Epidermal melanocyte (primary cell): ENCODE data around the gene LRRC17.

Source experiments
- DNase-seq: peaks from one replicate; pipeline ENCODE4 v3.0.0; 2011; ENCODE audit warnings: low spot score; ENCODE audit not compliant: insufficient read length

The LRRC17 gene

DNA sequence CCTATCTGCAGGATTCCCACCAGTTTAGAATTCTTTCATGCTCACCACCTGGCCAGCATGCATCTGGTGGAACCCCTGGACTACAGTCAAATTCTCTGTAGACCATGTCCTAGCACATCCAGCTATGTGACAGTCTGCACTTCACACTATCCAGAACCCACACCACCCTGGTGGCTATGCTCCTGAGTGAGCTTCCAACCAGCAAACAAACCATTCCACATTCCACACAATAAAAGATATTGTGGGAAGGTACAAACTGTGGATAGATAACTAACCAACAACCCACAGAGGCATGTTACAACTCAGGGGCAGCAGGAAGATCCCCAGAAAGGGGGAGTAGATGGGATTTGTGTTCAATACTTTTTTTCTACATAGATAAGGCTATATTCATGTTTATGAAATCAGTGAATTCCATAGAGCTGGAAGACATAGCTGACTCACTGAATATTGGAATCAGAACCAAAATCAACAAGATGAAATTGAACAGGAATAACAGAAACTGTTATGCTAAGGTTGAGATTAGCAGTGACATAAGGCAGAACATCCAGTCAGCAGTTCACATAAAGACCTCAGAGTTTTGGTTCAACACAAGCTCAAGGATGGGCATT, 72.5 kb downstream of the LRRC17 start:
- DNase-seq: no peak

DNA sequence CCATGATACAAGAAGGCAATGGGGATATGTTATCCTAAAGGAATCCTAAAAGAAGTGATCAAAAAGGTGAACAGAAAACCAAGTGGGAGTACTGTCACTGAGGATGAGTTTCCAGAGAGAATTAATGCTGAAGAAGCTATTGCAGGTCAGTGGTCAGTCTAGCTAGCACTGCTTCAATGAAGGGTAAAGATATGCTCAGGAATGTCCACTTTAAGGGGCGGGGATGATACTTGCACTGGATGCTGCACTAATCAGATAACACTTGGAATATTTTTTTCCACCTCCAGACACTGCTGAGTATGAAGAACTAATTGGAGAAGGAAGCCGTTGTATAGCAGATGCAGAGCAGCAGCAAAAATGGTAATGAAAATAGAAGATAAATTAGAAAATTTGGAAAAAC, 75.3 kb downstream of the LRRC17 start:
- DNase-seq: no peak

DNA sequence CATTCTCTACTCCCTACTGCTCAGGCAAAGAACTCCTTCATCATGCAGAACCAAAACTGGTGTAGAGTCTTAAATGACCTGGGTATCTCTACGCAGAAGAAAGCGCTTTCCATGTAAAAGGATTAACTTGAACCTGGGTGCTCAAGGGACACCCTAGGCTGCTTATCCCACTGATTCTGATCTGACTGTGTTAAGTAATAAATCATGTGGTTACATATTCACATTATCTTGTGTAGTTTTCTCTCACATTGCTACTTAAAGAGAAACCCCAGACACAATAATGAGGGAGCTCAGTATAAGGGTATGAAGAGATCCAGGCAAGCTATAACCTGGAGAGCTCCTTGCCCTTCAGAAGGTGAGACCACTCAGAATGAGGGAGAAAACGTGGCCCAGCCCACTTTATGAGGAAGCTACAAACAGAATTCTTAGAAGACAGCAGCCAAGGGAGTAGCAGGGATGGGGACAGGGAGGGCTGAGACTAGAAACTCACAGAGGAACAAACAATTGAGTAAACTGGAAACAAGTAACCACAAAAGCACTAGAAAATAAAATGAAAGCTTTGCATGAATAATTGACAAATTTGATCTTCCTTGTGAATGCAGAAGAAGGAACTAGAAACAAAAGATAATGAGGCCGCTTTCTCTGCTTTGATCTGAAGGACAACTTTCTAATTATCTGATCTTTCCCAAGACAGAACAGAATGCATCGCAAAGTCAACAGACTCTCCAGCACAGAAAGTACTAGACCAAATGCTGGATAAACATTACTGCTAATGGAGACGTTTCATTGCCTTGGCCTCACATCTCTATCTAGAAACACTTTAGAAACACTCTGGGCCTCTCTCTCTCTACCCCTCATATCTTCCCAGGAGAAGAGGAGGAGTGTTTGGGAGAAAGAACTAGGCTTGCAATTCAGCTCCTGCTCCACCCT, 76.1 kb downstream of the LRRC17 start:
- no peak for DNase-seq

DNA sequence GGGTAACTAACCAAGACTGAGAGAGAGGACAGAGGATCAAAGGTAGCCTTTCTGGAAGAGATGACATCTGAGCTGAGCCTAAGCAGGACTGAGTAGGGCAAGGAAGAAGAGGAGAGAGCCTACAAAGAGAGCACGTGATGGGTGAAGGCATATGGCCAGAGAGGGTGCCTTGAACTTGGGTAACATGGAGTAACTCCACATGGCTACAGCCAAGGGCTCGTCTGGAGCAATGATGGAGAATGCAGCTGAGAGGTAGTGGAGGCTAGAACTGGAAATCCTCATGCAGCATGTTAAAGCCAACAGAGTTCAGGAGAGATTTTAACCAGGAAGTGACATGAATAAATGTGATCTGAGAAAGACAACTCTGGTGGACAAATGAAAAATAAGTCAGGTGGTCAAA, 77.8 kb downstream of the LRRC17 start:
- no peak for DNase-seq

DNA sequence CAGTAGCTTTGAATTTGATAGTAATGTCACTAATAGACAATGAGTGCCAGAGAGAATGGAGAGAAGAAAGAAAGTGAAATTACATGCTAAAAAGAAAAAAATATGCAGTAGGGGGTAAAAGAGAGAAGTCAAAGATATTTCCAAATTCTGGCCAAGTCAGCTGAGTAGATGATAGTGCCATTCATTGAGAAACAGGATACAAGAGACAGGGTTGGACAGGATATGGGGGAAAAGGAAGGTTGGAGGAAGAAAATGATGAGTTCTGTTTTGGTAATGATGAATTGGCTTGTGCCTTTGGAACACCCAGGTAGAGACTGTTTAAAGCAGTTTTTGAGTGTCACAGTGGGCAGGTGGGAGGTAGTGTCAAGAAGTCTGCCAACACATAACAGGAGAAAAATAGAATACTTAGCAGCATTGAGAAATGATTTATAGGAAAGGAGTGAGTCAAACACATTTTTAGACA, 78.3 kb downstream of the LRRC17 start:
- DNase-seq: no peak

DNA sequence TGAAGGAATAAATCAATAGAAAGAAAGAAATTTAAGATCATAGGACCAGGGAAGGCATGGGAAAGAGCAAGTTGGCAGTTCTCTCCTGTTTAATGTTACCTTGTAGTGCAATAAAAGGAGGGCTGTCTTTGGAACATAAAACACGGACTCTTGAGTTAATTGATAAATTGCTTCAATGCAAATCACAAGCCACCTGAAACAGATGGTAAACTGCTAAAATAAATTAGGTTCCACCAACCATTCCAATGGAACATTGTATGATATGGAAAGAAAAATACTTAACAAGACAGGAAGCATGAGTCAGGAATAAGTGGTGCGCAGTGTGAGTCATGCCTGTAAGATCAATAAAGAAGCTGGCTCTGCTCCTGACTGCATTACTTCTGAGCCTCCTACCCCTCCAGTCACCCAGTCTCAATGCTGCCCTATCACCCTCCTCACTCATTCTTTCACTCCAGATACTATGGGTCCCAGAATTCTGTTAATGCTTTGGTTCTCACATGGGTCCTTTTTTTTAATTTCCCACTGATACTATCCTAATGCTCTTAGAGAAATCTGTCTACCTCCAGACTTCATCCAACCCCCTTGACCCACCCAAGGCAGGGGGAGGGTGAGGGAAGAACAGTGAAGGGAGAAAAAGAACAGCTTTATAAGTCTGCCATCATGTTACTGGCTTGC, 78.9 kb downstream of the LRRC17 start:
- DNase-seq: peak; percentile 29

DNA sequence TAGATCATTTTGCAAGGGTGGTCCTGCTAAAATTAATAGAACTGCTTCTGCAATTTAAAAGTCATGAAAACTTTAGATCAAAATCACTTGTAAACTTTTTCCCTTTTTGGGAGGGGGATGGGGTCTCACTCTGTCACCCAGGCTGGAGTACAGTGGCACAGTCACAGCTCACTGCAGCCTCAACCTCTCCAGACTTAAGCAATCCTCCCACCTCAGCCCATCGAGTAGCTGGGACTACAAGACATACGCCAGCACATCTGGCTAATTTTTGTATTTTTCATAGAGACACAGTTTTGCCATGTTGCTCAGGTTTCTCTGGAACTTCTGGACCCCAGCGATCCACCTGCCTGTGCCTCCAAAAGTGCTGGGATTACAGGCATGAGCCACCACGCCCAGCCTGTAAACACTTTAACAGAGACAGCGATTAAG, 79.7 kb downstream of the LRRC17 start:
- no peak for DNase-seq

DNA sequence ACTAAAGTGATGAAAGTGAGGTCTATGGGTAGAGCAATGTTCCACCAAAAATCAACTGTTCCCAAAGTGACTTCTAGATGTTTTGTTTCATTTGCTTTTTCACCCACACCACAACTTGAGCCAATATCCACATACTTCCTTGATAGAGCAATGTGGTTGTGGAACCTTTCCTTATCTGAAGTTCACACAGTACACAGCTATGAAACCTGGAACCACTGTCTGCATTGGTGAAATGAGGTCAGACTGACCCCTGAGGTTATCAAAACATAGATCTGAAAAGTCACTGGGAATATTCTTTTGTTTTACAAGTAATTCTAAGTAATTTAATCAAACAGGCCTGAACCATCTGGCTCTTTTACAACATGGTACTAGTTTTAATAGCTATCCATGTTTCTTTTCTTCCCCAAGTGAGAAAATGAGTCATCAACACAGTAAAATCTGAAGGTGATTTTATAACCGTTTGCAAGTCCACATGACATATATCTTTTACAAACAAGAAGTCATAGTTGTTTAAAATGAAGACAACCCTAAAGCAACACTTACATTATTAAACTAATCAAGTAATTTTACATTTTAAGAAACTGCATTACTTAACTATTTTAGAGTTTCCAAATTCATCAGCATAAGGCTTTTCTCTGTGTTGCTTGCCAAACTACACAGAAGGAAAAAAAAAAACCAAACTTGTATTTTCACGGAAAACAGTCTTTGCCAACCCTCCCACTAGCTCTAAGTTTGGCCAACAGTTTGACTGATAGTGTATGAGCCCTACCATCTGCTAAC, 80.3 kb downstream of the LRRC17 start:
- DNase-seq: no peak

DNA sequence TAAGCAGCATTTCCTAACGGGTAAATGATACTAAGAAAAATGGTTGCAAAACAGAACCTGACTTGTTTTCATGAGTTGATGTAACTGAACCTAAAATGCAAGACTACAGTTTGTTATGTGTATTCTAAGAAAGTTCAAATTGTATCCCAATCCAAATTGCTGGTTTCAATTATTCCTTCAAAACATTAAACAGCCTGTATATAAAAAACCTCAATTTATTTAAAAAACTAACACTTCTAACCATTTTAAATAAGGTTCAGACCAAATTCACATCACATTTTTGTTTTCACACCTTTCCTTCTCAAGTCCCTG, 80.9 kb downstream of the LRRC17 start:
- DNase-seq: no peak

DNA sequence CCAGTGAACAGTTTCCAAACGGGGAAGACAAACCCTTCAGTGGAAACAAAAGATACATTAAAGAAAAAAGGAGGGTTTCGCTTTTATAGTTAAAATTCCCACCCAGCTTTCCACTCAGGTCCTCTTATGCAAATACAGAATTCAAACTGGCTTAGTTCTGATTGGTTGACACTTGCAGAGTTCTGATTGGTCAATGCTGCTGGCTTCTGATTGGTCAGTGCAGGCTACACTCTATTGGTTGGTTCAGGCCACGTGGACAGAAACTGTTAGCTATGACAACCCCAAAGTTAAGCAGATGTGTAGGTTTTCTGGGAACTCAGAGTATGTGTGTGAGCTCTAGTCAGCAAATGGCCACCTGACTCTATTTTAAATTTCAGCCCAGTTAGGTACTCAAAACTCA, 81.8 kb downstream of the LRRC17 start:
- no peak for DNase-seq
